BLaER1 (cell line): ENCODE data around the gene MOB3B.

Source experiments
- H3K27ac ChIP-seq: shearing (Covaris generic); formaldehyde crosslinking; 2 replicates; pipeline ENCODE4 v1.8.1; 2022
- H3K27me3 ChIP-seq: shearing (Covaris generic); formaldehyde crosslinking; 2 replicates; pipeline ENCODE4 v1.8.1; 2022
- H3K36me3 ChIP-seq: shearing (Covaris generic); formaldehyde crosslinking; 2 replicates; pipeline ENCODE4 v1.8.1; 2022
- H3K4me1 ChIP-seq: shearing (Covaris generic); formaldehyde crosslinking; 2 replicates; pipeline ENCODE4 v1.8.1; 2022
- H3K4me2 ChIP-seq: shearing (Covaris generic); formaldehyde crosslinking; 2 replicates; pipeline ENCODE4 v1.8.1; 2022
- H3K4me3 ChIP-seq: shearing (Covaris generic); formaldehyde crosslinking; 2 replicates; pipeline ENCODE4 v1.8.1; 2022
- H3K9ac ChIP-seq: shearing (Covaris generic); formaldehyde crosslinking; 2 replicates; pipeline ENCODE4 v1.8.1; 2022
- H3K9me3 ChIP-seq: shearing (Covaris generic); formaldehyde crosslinking; 2 replicates; pipeline ENCODE4 v1.8.1; 2022
- H4K20me1 ChIP-seq: shearing (Covaris generic); formaldehyde crosslinking; 2 replicates; pipeline ENCODE4 v1.8.1; 2022
- Cebpa-rat ChIP-seq: shearing (Covaris generic); IDR thresholded peaks from 2 replicates; pipeline ENCODE4 v1.8.1; 2022

MOB3B gene

GRCh38 chr9:27402626-27403025 lies 127.0 kb downstream of the MOB3B start:
- Histone ChIP-seq H4K20me1 (no peaks in the 10 kb centered on the region), H3K36me3 (no peaks in the 10 kb centered on the region), H3K9ac (no peak overlapping the region), H3K9me3 (peaks cover 10% of the 10 kb centered on the region), H3K4me3 (no peak overlapping the region), H3K4me1 (peaks cover 23% of the 10 kb centered on the region), H3K27ac (no peak overlapping the region), H3K4me2 (no peak overlapping the region), H3K27me3 (no peaks in the 10 kb centered on the region)
- no peak for TF ChIP-seq Cebpa-rat

- no peak overlapping the region for H3K27ac ChIP-seq
- no peak overlapping the region for H3K4me3 ChIP-seq
- H3K4me1 ChIP-seq, result peaks cover 39% of the 10 kb centered on the region
- H3K9me3 ChIP-seq, result no peaks in the 10 kb centered on the region; the same call in 1 of the 2 replicates
- no peak overlapping the region for H3K9ac ChIP-seq
- H3K4me2 ChIP-seq, result no peak overlapping the region
- no peaks in the 10 kb centered on the region for H4K20me1 ChIP-seq
- TF ChIP-seq Cebpa-rat, result no peak
- no peaks in the 10 kb centered on the region for H3K27me3 ChIP-seq
- no peaks in the 10 kb centered on the region for H3K36me3 ChIP-seq
Measured at GRCh38 chr9:27400334-27400880, 129.2 kb downstream of the MOB3B start.

GRCh38 chr9:27398982-27399653 lies 130.5 kb downstream of the MOB3B start:
- TF ChIP-seq Cebpa-rat, result no peak
- no peaks in the 10 kb centered on the region for H3K36me3 ChIP-seq
- H3K9me3 ChIP-seq, result no peaks in the 10 kb centered on the region
- no peak overlapping the region for H3K4me3 ChIP-seq
- no peaks in the 10 kb centered on the region for H4K20me1 ChIP-seq
- no peak overlapping the region for H3K27ac ChIP-seq
- H3K9ac ChIP-seq, result no peak overlapping the region
- H3K27me3 ChIP-seq, result no peaks in the 10 kb centered on the region
- peak overlapping the region; percentile 44 for H3K4me2 ChIP-seq
- H3K4me1 ChIP-seq, result peaks cover 52% of the 10 kb centered on the region

GRCh38 chr9:27396495-27396894 lies 133.1 kb downstream of the MOB3B start:
- H3K36me3 ChIP-seq, result no peaks in the 10 kb centered on the region
- no peaks in the 10 kb centered on the region for H4K20me1 ChIP-seq
- H3K9me3 ChIP-seq, result no peaks in the 10 kb centered on the region
- peaks cover 78% of the 10 kb centered on the region for H3K4me1 ChIP-seq
- H3K27me3 ChIP-seq, result no peaks in the 10 kb centered on the region
- peak overlapping the region; percentile 76 for H3K4me2 ChIP-seq
- H3K4me3 ChIP-seq, result no peak overlapping the region
- TF ChIP-seq Cebpa-rat, result no peak
- peak overlapping the region; percentile 74 for H3K27ac ChIP-seq
- H3K9ac ChIP-seq, result peak overlapping the region; percentile 50; the same call in 1 of the 2 replicates

- peak overlapping the region; percentile 50; the same call in 1 of the 2 replicates for H3K9ac ChIP-seq
- no peaks in the 10 kb centered on the region for H3K27me3 ChIP-seq
- H3K4me3 ChIP-seq, result peak overlapping the region; percentile 20; the same call in 1 of the 2 replicates
- peak overlapping the region; percentile 74 for H3K27ac ChIP-seq
- no peaks in the 10 kb centered on the region for H3K36me3 ChIP-seq
- H4K20me1 ChIP-seq, result no peaks in the 10 kb centered on the region
- no peaks in the 10 kb centered on the region for H3K9me3 ChIP-seq
- peaks cover 82% of the 10 kb centered on the region for H3K4me1 ChIP-seq
- TF ChIP-seq Cebpa-rat, result no peak
- peak overlapping the region; percentile 76 for H3K4me2 ChIP-seq
Measured at GRCh38 chr9:27395484-27395921, 134.1 kb downstream of the MOB3B start.

GRCh38 chr9:27394826-27395201 lies 134.8 kb downstream of the MOB3B start:
- Histone ChIP-seq H3K9ac (no peak overlapping the region; the same call in 1 of the 2 replicates), H3K4me2 (peak overlapping the region; percentile 76), H3K27ac (peak overlapping the region; percentile 74; the same call in 1 of the 2 replicates), H3K27me3 (no peaks in the 10 kb centered on the region), H3K9me3 (no peaks in the 10 kb centered on the region), H3K4me3 (no peak overlapping the region; the same call in 1 of the 2 replicates), H3K4me1 (peaks cover 87% of the 10 kb centered on the region), H3K36me3 (no peaks in the 10 kb centered on the region), H4K20me1 (no peaks in the 10 kb centered on the region)
- no peak for TF ChIP-seq Cebpa-rat

- Histone ChIP-seq H3K27me3 (no peaks in the 10 kb centered on the region), H3K9me3 (no peaks in the 10 kb centered on the region), H3K36me3 (no peaks in the 10 kb centered on the region), H3K27ac (peak overlapping the region; percentile 74), H3K9ac (no peak overlapping the region; the same call in 1 of the 2 replicates), H3K4me1 (peaks cover 85% of the 10 kb centered on the region), H3K4me3 (no peak overlapping the region), H3K4me2 (peak overlapping the region; percentile 76), H4K20me1 (no peaks in the 10 kb centered on the region)
- no peak for TF ChIP-seq Cebpa-rat
Measured at GRCh38 chr9:27394154-27394825, 135.3 kb downstream of the MOB3B start.

GRCh38 chr9:27393054-27393846 lies 136.4 kb downstream of the MOB3B start:
- Histone ChIP-seq H3K27ac (peak overlapping the region; percentile 74; the same call in 1 of the 2 replicates), H3K27me3 (no peaks in the 10 kb centered on the region), H4K20me1 (no peaks in the 10 kb centered on the region), H3K4me1 (peaks cover 81% of the 10 kb centered on the region), H3K9ac (no peak overlapping the region), H3K9me3 (no peaks in the 10 kb centered on the region), H3K36me3 (no peaks in the 10 kb centered on the region), H3K4me3 (no peak overlapping the region), H3K4me2 (peak overlapping the region; percentile 76)
- no peak for TF ChIP-seq Cebpa-rat

GRCh38 chr9:27392451-27392850 lies 137.2 kb downstream of the MOB3B start:
- H3K27ac ChIP-seq, result no peak overlapping the region
- H4K20me1 ChIP-seq, result no peaks in the 10 kb centered on the region
- H3K27me3 ChIP-seq, result no peaks in the 10 kb centered on the region
- no peaks in the 10 kb centered on the region for H3K36me3 ChIP-seq
- TF ChIP-seq Cebpa-rat, result no peak
- H3K4me1 ChIP-seq, result peaks cover 77% of the 10 kb centered on the region
- no peak overlapping the region for H3K9ac ChIP-seq
- H3K9me3 ChIP-seq, result no peaks in the 10 kb centered on the region
- H3K4me2 ChIP-seq, result peak overlapping the region; percentile 76
- no peak overlapping the region for H3K4me3 ChIP-seq
